Suppressor macrophage treated with lipopolysaccharide for 4 hours (primary cell): ENCODE measurements around the gene ETFBKMT.

Experiments used
- DNase-seq: peaks from one replicate; pipeline ENCODE4 v3.0.0-alpha.2; 2020

Gene ETFBKMT, protein sequence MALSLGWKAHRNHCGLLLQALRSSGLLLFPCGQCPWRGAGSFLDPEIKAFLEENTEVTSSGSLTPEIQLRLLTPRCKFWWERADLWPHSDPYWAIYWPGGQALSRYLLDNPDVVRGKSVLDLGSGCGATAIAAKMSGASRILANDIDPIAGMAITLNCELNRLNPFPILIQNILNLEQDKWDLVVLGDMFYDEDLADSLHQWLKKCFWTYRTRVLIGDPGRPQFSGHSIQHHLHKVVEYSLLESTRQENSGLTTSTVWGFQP

DNA sequence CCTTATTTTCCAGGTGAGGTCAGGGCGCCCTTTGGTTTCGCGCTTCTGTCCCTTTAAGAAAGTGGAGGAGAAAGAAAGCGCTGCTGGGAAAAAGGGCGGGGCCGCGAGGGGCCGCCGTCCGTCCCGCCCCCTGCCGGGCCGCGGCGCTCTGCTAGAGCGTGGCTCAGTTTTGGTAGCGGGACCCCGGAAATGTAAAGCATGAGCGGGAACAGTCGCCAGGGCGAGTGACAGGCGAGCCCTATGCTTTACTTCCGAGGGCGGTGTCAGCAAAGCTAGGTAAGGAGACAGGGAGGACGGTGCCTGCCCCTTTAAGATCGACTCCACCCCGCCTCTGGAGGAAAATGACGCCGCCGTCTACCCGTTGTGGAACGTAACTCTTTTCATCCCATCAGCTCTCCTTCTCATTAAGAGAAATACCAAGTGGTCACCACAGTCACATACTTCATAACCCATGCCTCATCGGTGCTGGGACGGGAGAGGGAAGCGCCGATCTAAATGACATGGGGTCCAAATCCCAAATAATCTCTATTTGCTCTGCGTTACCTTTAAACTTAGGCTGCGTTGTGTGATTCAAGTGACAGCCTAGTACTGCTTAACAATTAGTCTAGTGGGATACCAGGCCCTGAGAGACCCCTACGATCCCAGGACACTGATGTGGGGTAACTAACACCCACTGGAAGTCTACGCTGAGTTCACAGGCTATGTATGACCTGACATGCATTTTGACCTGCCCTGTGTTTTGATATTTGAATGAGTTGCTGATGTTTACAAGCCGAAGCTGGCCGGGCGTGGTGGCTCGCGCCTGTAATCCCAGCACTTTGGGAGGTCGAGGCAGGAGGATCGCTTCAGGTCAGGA is at the start of gene ETFBKMT:
ETFBKMT (plus strand) TSS at position 602 of the 856 bp plus-strand sequence. CDS start 2,266 bp downstream, outside the sequence.
- peak; percentile 93 for DNase-seq

DNA sequence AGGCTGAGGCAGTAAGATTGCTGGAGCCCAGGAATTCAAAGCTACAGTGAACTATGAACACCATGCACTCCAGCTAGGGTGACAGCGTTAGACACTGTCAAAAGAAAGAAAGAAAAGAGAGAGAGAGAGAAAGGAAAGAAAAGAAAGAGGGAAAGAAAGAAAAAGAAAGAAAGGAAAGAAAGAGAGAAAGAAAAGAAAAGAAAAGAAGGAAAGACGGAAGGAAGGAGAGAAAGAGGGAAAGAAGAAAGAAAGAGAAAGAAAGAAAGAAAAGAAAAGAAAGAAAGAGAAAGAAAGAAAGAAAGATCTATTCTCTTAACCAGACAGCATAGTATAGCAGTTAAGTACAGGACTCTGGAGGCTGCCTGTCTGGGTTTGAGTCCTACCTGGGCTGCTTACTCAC is 46.7 kb upstream of the ETFBKMT start:
- DNase-seq, result no peak

DNA sequence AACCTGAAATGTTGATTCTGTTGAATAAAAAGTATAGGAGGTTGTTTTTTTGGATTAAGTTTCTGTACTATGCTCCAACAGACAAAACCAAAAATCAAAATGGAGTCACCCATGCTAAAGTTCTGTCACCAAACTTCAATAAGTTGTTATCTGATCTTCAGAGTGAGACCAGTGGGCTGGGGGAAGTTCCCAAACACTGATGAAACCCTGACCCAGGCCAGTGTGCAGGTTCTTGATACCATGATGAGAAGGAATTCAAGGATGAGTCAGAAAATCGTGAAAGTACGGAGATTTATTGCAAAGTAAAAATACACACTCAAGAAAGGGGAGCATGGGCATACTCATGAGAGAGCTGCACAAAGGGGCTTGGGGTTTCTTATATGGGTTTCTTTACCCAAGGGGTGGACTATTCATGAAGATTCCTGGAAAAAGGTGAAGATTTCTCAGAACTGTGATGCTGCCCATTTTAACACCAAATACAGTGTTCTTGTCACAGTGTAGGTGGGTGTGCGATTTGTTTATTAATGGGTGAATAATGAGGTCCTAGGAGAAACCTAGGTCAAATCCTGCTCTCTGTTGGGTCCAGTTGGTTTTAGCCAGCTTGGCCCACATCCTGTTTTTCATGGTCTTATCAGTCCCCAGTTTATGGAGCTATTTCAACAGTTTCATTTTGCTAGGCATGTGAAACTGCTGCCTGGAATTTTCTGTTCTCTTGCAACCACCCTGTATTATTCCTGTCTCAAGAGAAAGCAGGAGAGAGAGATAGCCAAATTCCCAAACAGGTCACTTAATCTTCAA is 41.1 kb upstream of the ETFBKMT start:
- peak; percentile 11 for DNase-seq

DNA sequence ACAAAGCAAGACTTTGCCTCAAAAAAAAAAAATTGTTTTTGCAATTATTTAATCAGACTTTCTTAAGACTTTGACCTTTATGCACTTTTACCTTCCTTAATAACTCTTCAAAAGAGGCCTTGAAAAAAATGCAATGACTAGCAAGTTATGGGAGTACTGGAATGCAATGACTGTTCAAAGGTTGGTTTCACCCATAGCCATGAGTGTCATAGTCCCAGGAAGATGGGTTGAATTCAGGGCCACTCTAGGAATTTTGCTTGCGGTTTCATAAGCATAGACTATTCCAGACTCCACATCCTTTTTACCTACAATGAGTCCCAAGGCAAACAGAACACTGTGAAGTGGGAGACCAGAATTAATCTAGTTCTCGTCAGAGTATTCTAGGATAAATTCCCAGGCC is 39.2 kb upstream of the ETFBKMT start:
- no peak for DNase-seq

DNA sequence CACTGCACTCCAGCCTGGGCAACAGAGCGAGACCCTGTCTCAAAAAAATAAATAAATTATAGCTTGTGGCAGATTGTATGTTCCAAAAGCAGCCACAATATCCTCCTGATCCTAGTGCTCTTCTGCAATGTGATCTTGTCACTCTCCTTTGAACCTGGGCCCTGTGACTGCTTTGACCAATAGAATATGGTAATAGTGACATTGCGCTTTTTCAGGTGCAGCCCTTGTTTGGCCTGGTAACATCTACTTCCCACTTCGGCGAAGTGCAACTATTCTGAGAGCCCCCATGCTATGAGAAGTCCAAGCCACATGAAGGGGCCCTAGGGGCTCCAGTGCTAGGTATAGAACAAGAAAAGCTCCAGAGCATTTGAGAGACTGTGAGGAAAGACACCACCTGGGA is 37.5 kb upstream of the ETFBKMT start:
- DNase-seq, result no peak

DNA sequence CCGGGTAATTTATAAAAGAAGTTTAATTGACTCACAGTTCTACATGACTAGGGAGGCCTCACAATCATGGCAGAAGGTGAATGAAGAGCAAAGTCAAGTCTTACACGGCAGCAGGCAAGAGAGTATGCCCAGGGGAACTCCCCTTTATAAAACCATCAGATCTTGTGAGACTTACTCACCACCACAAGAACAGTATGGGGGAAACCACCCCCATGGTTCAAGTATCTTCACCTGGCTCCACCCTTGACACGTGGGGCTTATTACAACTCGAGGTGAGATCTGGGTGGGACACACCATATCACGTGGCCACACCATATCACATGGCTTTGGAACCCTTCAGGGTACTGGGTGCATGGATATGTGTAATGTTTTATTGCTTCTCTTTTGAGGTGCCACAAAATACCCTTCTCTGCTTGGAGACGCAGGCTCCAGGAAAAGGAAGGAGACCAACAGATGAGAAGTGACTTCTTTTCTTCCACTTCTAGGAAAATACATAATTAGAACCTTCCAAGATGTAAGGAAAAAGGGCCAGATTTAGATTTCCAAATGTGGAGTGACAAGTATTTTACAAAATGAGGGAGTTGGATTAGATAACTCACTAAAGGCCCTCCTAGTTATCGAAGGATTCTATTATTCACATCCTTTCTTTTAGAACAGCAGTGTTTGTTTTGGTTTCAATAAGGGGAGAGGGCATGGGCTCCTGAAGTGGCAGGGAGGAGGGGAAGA is 33.1 kb upstream of the ETFBKMT start:
- peak; percentile 10 for DNase-seq

DNA sequence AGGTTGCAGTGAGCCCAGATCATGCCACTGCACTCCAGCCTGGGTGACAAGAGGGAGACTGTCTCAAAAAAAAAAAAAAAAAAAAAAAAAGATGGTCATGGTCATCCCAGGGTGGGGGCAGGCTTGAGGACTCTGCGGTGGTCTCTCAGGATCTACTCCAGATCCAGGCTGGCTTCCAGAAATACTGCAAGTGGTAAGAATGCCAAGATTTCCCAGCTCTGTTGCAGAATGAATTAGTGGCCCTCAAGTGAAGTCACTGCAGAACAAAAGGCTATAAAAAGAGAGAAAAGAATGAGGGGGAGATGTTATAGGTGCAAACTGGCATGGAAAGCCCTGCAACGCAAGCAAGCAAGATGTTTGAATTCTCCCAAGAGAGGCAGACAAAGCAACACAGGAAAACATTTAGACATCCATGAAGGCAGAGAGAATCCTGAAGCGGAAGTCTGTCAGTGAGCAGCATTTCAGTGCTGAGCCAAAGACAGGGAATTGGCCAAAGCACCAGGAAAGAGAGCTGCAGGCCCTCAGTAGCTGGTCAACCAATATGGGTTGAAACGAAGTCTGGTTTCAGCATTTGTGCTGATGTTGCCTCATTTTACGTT is 31.9 kb upstream of the ETFBKMT start:
- DNase-seq, result no peak

DNA sequence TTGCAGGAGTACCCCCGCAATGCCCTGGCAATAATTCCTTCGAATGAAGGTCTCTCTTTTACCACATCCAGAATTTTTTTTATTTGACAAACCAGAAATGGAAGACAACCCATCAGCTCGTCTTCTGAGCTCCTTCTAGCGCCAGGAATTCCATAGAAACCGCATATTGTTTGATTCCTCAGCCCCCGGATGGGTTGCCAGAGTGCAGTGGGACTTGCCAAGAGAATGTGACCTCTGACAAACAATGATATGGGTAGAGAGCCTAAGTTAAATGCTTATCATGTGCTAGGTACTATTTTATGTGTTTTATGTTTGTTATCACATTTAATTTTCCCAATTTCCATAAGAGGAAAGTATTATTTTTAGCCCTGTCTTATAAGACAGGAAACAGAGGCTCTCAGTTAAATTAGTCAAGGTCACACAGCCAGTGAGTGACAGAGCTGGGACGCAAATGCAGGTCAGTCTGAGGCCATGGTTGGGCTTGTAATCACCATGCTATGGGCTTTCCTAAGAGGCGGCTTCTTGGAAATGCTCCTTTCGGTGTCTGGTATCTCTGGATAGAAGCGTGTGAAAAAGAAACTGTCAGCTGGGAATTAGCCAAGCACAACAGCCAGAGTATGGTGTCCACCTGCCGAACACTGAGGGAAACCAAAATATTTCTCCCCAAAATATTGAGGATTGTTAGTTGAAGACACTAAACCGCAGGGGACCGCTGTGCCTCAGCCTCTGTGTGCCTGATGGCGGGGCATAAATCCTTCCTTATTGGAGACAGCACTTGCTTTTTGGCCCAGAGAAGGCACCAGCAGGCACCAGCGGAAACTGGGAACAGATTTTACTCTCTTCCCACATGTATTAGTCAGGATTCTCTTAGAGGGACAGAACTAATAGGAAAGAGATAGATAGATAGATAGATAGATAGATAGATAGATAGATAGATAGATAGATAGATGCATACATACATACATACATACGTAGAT is 29.4 kb upstream of the ETFBKMT start:
- DNase-seq, result no peak

DNA sequence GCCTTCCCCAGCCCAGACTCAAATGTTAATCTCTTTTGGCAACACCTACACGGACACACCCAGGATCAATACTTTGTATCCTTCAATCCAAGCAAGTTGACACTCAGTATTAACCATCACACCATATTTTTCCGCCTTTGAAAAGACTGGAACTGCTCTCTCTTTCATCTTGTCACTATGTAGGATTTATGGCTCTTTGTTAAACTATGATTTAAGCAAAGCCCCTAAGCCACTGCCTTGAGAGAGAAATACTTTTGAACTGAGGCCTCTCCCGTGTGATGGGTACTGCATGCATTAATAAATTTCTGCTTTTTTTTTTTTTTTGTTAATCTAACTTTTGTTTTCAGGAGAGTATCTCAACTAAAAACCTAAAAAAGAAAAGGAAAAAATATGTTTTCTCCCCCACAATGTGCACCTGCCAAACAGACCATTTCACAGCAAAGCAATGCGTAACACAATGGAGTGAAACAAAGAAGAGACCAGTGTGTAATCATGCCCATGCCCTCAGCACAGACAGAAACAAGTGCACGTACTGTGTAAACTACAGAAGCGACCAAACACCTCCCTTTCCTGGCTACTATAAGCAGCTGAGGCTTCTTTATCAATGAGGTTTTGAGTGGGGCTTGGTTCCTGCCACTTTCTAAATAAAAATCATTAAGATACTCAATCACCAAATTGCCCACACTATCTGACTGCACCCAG is 28.3 kb upstream of the ETFBKMT start:
- no peak for DNase-seq

DNA sequence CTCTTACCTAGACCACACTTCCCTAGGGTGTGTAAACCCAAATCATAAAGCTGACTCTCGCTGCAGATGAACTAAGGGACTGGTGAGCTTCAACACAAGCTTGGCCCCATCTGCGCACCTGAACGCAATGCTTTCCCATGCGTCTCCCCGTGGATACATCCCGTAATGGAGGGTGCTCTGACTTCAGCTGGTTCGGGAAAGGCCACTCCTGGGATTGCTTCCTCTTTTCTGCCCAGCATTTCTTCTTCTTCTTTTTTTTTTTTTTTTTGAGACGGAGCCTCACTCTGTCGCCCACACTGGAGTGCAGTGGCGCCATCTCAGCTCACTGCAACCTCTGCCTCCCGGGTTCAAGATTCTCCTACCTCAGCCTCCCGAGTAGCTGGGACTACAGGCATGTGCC is 27.7 kb upstream of the ETFBKMT start:
- DNase-seq, result peak; percentile 77

DNA sequence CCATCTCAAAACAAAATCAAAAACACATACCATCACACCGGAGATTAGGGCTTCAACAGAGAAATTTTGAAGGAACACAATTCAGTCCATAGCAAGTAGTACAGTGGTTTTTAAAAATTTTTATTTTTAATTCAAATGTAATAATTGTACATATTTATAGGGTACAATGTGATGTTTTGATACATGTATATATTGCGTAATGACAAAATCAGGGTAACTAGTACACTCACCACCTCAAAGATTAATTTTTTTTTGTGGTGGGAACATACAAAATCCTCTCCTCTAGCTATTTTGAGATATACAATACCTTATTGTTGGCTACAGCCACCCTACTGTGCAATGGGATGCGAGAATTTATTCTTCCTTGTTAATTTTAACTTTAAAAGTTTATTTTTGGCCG is 26.0 kb upstream of the ETFBKMT start:
- no peak for DNase-seq

DNA sequence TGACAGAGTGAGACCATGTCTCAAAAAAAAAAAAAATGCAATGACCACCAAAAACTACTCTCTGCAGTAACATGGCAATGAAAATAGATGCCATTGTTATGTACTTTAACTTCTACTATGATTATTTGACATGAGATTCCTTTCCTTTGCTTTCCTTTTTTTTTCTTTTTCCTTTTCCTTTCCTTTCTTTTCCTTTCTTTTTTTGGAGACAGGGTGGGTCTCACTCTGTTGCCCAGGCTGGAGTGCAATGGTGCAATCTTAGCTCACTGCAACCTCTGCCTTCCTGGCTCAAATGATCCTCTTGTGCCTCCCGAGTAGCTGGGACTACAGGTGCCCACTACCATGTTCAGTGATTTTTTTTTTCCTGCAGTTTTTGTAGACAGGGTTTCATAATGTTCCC is 24.9 kb upstream of the ETFBKMT start:
- DNase-seq, result no peak

DNA sequence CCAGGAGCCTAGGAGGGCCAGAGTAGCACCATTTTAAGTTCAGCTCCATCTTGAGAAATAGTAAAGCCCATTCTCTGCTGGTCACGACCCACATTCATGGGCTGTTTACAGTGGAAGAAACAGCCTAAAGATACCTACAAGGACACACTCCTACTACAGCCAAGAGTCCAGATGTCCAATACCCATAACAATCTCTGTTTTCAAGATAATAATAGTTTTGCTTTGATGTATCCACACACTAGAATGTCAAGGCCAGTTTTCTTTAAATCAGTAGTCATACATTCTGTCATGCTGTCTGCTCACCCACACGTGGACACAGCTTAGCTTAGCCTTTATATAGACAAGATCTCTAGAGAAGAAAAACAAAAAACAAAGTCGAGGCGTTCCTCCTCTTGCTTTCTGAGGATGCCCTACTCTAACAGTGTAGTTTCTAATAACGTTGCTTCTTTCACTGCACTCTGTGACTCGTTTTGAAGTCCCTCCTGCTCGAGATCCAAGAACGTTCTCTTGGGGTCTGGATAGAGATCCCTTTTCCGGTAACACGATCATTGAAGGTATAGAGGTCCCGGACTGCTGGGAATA is 17.9 kb upstream of the ETFBKMT start:
- no peak for DNase-seq

DNA sequence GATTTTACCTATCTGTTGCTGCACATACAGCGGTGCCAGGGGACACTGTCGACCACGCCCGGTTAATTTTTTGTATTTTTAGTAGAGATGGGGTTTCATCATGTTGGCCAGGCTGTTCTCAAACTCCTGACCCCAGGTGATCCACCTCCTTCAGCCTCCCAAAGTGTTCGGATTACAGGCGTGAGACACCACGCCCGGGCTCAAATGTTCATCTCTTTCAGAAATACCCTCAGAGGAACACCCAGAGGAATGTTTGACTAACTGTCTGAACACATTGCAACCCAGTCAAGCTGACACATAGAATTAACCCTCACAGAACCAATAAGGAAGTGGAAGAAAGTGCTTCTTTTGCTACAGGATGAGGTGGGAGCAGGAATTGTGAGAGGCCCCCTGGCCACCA is 15.0 kb upstream of the ETFBKMT start:
- no peak for DNase-seq

DNA sequence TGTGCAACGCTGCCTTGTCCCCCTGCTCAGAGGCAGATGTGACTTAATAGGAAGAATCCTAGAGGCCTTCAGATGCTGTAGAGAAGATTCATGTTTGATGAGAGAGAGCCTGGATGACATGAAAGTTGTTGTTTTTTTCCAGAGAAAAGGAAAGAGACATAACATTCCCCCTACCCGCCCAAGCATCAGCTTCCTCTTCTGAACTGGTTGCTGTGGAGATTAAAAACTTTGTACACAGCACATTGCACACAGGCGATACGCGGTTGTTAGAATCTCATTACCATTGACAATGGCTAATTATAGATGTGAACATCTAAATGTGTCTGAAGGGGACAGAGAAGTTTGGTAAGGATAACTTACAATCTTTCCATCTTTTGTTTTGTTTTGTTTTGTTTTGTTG is 13.6 kb upstream of the ETFBKMT start:
- peak; percentile 17 for DNase-seq

DNA sequence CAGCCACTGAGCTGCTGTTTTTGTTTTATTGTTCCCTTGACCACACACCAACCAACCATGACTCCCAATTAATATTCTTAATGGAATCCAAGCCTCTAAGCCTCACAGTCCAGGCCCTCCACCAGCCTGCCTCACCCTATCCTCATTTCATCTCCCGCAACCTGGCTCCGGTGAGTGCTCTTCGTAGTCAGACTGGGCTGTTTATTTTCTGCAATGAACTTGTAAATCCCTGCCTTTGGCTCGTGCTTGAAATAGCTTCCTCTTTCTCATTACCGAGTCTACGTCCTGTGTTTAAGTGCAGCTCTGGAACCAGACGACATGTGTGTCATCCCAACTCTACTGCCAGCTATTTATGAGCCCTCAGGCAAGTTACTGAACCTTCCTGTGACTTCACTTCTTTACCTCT is 12.4 kb upstream of the ETFBKMT start:
- peak; percentile 55 for DNase-seq

DNA sequence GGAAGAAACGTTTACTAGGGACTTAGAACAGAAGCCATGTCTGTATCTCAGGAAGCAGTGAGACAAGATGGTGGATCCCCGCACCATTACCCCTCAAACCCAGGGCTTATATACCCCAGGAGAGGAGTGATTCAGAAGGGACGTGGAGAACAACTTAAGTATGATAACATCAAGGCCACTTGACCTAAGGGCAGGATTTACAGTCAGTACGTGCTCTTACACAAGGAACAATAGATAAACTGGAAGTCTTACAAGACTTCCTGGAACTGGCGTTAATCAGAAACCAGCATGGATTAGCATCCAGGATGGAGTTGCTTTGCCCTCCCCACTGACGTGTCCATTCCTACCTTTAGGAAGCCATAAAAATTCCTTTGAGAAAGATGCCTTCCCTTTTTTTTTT is 8.6 kb upstream of the ETFBKMT start:
- no peak for DNase-seq

DNA sequence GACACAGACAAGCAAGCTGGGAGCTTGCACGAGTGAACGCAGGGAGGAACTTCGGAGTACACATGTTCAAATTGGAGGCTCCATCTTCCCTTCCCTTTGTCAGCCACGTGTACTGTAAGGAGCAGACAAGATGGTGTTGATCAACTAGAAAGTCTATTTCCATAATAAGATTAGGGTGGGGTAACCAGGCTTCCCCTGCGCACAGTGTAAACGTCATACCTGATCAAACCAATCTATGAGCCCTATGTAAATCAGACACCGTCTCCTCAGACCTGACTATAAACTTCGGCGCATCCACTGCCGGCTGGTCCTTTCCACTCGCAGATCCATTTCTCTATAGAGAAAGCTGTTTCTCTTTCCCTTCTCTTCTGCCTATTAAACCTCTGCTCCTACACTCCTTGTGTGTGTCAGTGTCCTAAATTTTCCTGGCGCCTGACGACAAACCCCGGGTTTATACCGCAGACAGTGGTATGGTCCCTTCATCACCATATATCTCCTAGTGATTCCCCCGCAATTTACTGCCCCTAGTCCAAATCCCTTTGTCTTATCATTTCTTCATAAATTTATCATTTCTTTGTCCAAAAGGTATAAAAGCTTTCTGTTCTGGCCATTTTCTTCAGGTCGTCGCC is 7.5 kb upstream of the ETFBKMT start:
- no peak for DNase-seq

DNA sequence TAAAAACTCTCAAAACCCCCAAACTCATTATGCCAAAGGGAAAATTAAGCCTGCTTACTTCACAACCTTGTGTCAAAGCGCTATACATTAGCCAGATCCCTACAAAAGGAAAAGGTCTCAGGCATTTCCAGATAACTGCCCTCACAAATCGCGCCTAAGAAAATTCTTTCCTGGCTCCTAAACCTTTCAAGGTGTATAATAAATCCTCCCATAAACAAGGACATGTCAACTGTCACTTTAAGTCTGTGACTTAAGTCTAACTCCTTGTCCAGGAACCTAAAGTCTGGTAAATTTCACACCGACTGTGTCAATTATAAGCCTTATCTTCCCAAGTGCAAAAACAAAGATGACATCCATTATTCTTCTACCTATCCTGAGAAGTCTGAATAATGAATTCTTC is 4.3 kb upstream of the ETFBKMT start:
- DNase-seq, result no peak

DNA sequence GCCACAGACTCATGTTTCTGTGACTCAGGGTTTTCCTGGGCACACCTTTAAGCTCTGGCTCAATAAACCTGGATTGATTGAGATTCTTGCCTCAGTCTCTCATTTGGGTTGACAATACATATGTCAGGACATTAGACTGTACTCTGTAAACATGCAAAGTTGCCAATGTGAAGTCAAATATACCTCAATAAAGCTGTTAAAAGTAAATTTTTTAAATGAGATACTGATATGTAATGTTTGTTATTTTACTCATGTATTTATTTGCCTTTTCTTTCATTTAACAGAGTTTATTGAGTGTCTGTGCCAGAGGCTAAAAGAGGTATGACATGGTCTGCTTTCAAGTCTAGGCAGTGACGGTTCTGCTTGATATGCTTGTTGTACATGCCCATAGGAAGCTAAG is 3.7 kb upstream of the ETFBKMT start:
- no peak for DNase-seq
